ENCODE measurements around the gene NUP43. TPM values are rescaled to one million over a fixed set of nuclear protein-coding genes. Genes with fewer than 3 reads are reported as not detected.

Gene NUP43
- polyA plus RNA-seq, 2 of the 4 experiments (the other 2 are of a cell fraction): 20.0 to 40.3 TPM

DNA sequence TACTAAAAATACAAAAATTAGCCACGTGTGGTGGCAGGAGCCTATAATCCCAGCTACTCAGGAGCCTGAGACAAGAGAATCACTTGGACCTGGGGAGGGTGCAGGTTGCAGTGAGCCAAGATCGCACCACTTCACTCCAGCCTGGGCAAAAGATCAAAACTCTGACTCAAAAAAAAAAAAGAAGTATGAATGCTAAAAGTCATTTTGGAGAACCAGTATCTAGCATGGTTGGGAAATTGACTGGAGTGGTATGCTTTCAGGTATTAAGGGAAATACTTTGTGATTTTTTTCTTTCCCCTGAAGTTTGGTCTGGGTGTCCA lies 33.3 kb upstream of the NUP43 start:
- Histone ChIP-seq H3K4me2 (no peak overlapping the region), H3K4me3 (no peak overlapping the region), H3K9me3 (no peaks in the 10 kb centered on the region), H3K27ac (no peak overlapping the region), H3K4me1 (no peaks in the 10 kb centered on the region)
- TF ChIP-seq MAZ (IDR thresholded peaks at IDR 0.05; ENCODE audit: borderline replicate concordance, low read depth, low read length) (no peak), RCOR1 (IDR thresholded peaks at IDR 0.05; ENCODE audit: low read depth, low read length) (no peak), MYC (IDR thresholded peaks at IDR 0.05; ENCODE audit: borderline replicate concordance, low read length) (no peak), CBX8 (IDR thresholded peaks at IDR 0.05) (no peak), BHLHE40 (IDR thresholded peaks at IDR 0.05; ENCODE audit: low read depth, low read length) (no peak), HDAC2 (IDR thresholded peaks at IDR 0.05) (no peak), HEYL (CRISPR knock-in tag; IDR thresholded peaks at IDR 0.05) (no peak), NR3C1 (IDR thresholded peaks at IDR 0.05) (no peak)
- DNase-seq (ENCODE audit: low read depth in 1 of 2, low spot score in 1 of 2): no peak
- 79% methylated on average over 2 of the region's 2 CpGs for WGBS (ENCODE audit: missing lambda C conversion rate)
- ChIA-PET CTCF (no interaction called here), POLR2A (no interaction called here)
- no peak for FAIRE-seq
- no peak for ATAC-seq

DNA sequence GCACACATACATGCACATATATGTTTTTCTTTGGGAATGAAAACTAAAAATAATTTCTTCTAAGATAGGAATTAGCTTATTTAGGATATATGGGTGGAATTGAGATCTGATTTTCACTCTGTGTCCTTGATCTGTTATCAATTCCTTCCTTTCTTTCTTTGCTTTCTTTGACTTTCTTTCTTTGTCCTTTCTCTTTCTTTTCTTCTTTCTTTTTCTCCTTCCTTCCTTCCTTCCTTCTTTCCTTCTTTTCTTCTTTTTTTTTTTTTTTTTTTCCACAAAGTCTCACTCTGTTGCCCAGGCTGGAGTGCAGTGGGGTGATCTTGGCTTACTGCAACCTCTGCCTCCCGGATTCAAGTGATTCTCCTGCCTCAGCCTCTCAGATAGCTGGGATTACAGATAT lies 31.3 kb upstream of the NUP43 start:
- ATAC-seq (no peak), DNase-seq (ENCODE audit: low read depth in 1 of 2, low spot score in 1 of 2) (no peak), FAIRE-seq (no peak)
- Histone ChIP-seq H3K27ac (no peak overlapping the region), H3K4me2 (no peak overlapping the region), H3K4me1 (no peaks in the 10 kb centered on the region), H3K4me3 (no peak overlapping the region), H3K9me3 (no peaks in the 10 kb centered on the region)
- ChIA-PET POLR2A (no interaction called here), CTCF (no interaction called here)
- no CpG with 5 or more reads among the region's 1 CpG for WGBS (ENCODE audit: missing lambda C conversion rate)
- TF ChIP-seq ZFP36 (IDR thresholded peaks at IDR 0.05; ENCODE audit: borderline replicate concordance, partially characterized antibody) (no peak), EP300 (IDR thresholded peaks at IDR 0.05) (no peak), SREBF2 (IDR thresholded peaks at IDR 0.05) (no peak), GATA3 (IDR thresholded peaks at IDR 0.05; ENCODE audit: borderline replicate concordance) (no peak), ESRRA (IDR thresholded peaks at IDR 0.05; ENCODE audit: borderline replicate concordance, low read length) (no peak), RNF2 (IDR thresholded peaks at IDR 0.05; ENCODE audit: borderline replicate concordance, low read depth) (no peak), FOSB (CRISPR knock-in tag; IDR thresholded peaks at IDR 0.05) (no peak), PHF8 (IDR thresholded peaks at IDR 0.05; ENCODE audit: borderline replicate concordance, low read depth) (no peak), JUN (IDR thresholded peaks at IDR 0.05) (no peak), HOXB13 (CRISPR knock-in tag; IDR thresholded peaks at IDR 0.05; ENCODE audit: low read depth) (no peak), MAZ (IDR thresholded peaks at IDR 0.05; ENCODE audit: borderline replicate concordance, low read depth, low read length) (no peak), POLR2AphosphoS2 (conservative IDR thresholded peaks at IDR 0.05; ENCODE audit: low read length) (no peak), JUNB (IDR thresholded peaks at IDR 0.05) (no peak), KDM1A (IDR thresholded peaks at IDR 0.05; ENCODE audit: low read depth) (no peak), MYC (IDR thresholded peaks at IDR 0.05; ENCODE audit: borderline replicate concordance, low read length) (no peak)
- TF ChIP-seq, protein P1, sequence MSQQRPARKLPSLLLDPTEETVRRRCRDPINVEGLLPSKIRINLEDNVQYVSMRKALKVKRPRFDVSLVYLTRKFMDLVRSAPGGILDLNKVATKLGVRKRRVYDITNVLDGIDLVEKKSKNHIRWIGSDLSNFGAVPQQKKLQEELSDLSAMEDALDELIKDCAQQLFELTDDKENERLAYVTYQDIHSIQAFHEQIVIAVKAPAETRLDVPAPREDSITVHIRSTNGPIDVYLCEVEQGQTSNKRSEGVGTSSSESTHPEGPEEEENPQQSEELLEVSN (IDR thresholded peaks at IDR 0.05; ENCODE audit: borderline replicate concordance, low read depth): no peak
- TF ChIP-seq, protein P2, sequence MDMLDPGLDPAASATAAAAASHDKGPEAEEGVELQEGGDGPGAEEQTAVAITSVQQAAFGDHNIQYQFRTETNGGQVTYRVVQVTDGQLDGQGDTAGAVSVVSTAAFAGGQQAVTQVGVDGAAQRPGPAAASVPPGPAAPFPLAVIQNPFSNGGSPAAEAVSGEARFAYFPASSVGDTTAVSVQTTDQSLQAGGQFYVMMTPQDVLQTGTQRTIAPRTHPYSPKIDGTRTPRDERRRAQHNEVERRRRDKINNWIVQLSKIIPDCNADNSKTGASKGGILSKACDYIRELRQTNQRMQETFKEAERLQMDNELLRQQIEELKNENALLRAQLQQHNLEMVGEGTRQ (IDR thresholded peaks at IDR 0.05): no peak
- TF ChIP-seq, protein P3, sequence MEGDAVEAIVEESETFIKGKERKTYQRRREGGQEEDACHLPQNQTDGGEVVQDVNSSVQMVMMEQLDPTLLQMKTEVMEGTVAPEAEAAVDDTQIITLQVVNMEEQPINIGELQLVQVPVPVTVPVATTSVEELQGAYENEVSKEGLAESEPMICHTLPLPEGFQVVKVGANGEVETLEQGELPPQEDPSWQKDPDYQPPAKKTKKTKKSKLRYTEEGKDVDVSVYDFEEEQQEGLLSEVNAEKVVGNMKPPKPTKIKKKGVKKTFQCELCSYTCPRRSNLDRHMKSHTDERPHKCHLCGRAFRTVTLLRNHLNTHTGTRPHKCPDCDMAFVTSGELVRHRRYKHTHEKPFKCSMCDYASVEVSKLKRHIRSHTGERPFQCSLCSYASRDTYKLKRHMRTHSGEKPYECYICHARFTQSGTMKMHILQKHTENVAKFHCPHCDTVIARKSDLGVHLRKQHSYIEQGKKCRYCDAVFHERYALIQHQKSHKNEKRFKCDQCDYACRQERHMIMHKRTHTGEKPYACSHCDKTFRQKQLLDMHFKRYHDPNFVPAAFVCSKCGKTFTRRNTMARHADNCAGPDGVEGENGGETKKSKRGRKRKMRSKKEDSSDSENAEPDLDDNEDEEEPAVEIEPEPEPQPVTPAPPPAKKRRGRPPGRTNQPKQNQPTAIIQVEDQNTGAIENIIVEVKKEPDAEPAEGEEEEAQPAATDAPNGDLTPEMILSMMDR (IDR thresholded peaks at IDR 0.05): no peak
- TF ChIP-seq, protein P4, sequence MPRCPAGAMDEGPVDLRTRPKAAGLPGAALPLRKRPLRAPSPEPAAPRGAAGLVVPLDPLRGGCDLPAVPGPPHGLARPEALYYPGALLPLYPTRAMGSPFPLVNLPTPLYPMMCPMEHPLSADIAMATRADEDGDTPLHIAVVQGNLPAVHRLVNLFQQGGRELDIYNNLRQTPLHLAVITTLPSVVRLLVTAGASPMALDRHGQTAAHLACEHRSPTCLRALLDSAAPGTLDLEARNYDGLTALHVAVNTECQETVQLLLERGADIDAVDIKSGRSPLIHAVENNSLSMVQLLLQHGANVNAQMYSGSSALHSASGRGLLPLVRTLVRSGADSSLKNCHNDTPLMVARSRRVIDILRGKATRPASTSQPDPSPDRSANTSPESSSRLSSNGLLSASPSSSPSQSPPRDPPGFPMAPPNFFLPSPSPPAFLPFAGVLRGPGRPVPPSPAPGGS (IDR thresholded peaks at IDR 0.05): no peak
